Kidney (tissue), 14 donors: Measurements from ENCODE around the gene AHCTF1. TPM values are rescaled to one million over a fixed set of nuclear protein-coding genes. Genes with fewer than 3 reads are reported as not detected.

Experiments
- DNase-seq, 5 donors: peaks; one replicate each; pipeline ENCODE4 v3.0.0-alpha.2; 2013 to 2020
- FAIRE-seq: peaks from 2 replicates; lab custom pipeline; 2012; peaks lifted over from hg19 to GRCh38; lab: Jason Lieb, UNC
- H3K27ac ChIP-seq, 2 donors: one replicate each; pipeline ENCODE4 v1.7.0; 2013; ENCODE audit warnings: low read depth in 2 of 2, low read length in 2 of 2, inconsistent platforms in 1 of 2
- H3K27me3 ChIP-seq: one replicate; pipeline ENCODE4 v1.7.1; 2013; ENCODE audit warnings: low read length, inconsistent platforms; ENCODE audit not compliant: control insufficient read depth, insufficient read depth
- H3K36me3 ChIP-seq, 3 donors: one replicate each; pipeline versions ENCODE4 v1.7.0 to v1.7.1; 2013; ENCODE audit warnings: low read length in 3 of 3, control low read depth in 1 of 3, inconsistent platforms in 1 of 3; ENCODE audit not compliant: insufficient read depth in 3 of 3, control insufficient read depth in 2 of 3
- H3K4me1 ChIP-seq, 3 donors: one replicate each; pipeline versions ENCODE4 v1.7.0 to v1.7.1; 2013; ENCODE audit warnings: low read length in 3 of 3, inconsistent platforms in 1 of 3, low read depth in 1 of 3; ENCODE audit not compliant: control insufficient read depth in 2 of 3, insufficient read depth in 2 of 3
- H3K4me3 ChIP-seq, 3 donors: one replicate each; pipeline versions ENCODE4 v1.7.0 to v1.8.1; 2013; ENCODE audit warnings: low read length in 3 of 3, control low read depth in 1 of 3, inconsistent platforms in 1 of 3
- H3K9ac ChIP-seq, 3 donors: one replicate each; pipeline versions ENCODE4 v1.7.0 to v1.7.1; 2013; ENCODE audit warnings: low read length in 3 of 3, control low read depth in 1 of 3, inconsistent platforms in 1 of 3
- H3K9me3 ChIP-seq, 3 donors: one replicate each; pipeline versions ENCODE4 v1.7.0 to v1.7.1; 2013; ENCODE audit warnings: low read length in 3 of 3, control low read depth in 1 of 3, inconsistent platforms in 1 of 3; ENCODE audit not compliant: control insufficient read depth in 2 of 3, insufficient read depth in 1 of 3
- intact Hi-C: fragments of 100-400 bp; cut with DNase I; formaldehyde crosslinking; loops from one replicate; pipeline ENCODE4 v1.11.1; 2022
- polyA plus RNA-seq: library from polyadenylated mRNA; stranded (reverse); fragments of 350-450 nt; fragmentation: Illumina TruSeq; extraction: RNeasy Lipid Tissue Mini Kit (QIAGEN cat#74804); gene quantifications from one replicate; pipeline ENCODE4 v1.2.3, GENCODE V29; 2014; ENCODE audit warnings: low read depth, low replicate concordance; ENCODE audit not compliant: insufficient read depth
- total RNA-seq: library from RNA; stranded (reverse); fragmentation: NEBNext Ultra II Directional; extraction: Animal tissue kit (Norgen Biotek cat#: 25700); gene quantifications from one replicate; pipeline ENCODE4 v1.2.1, GENCODE V29; 2021
- TF ChIP-seq, protein P1 (sequence below): IDR thresholded peaks from 3 replicates; pipeline ENCODE4 v1.5.1; 2012; ENCODE audit warnings: mild to moderate bottlenecking, moderate library complexity, borderline replicate concordance; ENCODE audit not compliant: insufficient read depth; ENCODE audit errors: extremely low read depth
- donor health status: control.
- donor health status: control.
- donor health status: control.
- donor health status: control.
- donor health status: control.
- donor health status: DM: yes; HTN: yes; CAD: no.
- donor health status: Normal renal cell carcinoma (clear cell type).

The AHCTF1 gene
- total and polyA plus RNA-seq, 2 donors from 2014 or later: 5.2 to 30.1 TPM

DNA sequence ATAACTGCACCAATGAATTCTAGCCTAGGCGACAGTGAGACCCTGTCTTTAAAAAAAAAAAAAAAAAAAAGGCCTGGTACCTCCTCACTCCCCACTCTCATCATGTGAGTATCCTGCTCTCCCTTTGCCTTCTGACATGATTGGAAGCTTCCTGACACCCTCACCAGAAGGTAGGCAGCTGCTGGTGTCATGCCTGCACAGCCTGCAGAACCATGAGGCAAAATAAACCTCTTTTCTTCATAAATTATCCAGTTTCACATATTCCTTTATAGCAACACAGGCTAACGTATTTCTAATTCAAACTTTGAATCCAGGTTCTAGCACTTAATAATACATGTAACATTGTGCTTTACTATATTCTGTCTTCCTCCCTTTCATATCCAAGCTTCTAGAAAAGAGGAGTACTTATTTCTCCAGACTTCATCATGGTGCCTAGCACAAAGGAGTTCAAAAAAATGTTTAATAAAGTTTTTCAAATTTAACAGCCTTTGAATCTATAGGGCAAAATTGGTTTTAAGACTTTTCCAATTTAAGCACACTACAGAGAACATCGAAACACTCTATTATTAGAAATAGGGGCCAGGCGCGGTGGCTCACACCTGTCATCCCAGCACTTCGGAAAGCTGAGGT lies 5.6 kb downstream of the AHCTF1 start:
- Histone ChIP-seq H3K4me3 (no peak overlapping the region), H3K27me3 (no peaks in the 10 kb centered on the region), H3K4me1 (peaks cover 0 to 19% (median 3%) of the 10 kb centered on the region in 3 donors), H3K36me3 (no peaks in the 10 kb centered on the region), H3K9me3 (no peaks in the 10 kb centered on the region), H3K27ac (no peak overlapping the region), H3K9ac (no peak overlapping the region)
- DNase-seq: no peak
- intact Hi-C loops: no loop called here
- TF ChIP-seq, protein P1, sequence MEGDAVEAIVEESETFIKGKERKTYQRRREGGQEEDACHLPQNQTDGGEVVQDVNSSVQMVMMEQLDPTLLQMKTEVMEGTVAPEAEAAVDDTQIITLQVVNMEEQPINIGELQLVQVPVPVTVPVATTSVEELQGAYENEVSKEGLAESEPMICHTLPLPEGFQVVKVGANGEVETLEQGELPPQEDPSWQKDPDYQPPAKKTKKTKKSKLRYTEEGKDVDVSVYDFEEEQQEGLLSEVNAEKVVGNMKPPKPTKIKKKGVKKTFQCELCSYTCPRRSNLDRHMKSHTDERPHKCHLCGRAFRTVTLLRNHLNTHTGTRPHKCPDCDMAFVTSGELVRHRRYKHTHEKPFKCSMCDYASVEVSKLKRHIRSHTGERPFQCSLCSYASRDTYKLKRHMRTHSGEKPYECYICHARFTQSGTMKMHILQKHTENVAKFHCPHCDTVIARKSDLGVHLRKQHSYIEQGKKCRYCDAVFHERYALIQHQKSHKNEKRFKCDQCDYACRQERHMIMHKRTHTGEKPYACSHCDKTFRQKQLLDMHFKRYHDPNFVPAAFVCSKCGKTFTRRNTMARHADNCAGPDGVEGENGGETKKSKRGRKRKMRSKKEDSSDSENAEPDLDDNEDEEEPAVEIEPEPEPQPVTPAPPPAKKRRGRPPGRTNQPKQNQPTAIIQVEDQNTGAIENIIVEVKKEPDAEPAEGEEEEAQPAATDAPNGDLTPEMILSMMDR: no peak
- FAIRE-seq: no peak

DNA sequence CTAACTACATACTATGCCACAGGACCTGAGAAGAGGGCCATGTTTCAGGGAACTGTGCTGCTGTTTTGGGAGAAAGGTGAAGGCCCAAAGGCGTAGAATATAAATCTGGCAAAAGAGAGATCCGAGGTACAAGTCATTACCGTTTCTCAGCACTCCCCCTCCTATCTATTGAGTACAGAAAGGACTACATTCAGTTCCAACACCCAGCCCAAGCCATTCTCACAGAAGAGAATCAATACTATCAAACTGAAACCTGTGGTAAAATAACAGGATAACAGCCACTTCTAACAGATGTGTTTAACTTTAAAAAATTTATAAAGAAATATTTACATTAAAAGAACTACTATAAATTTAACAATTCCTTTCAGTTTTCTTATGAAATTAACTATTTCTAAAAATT lies 7.8 kb downstream of the AHCTF1 start:
- TF ChIP-seq, protein P1: no peak
- Histone ChIP-seq H3K4me1 (peaks cover 0 to 14% (median 0%) of the 10 kb centered on the region in 3 donors), H3K9me3 (no peaks in the 10 kb centered on the region), H3K27ac (no peak overlapping the region), H3K4me3 (no peak overlapping the region), H3K36me3 (no peaks in the 10 kb centered on the region), H3K27me3 (no peaks in the 10 kb centered on the region), H3K9ac (no peak overlapping the region)
- intact Hi-C loops: no loop called here
- no peak for FAIRE-seq
- DNase-seq: no peak

DNA sequence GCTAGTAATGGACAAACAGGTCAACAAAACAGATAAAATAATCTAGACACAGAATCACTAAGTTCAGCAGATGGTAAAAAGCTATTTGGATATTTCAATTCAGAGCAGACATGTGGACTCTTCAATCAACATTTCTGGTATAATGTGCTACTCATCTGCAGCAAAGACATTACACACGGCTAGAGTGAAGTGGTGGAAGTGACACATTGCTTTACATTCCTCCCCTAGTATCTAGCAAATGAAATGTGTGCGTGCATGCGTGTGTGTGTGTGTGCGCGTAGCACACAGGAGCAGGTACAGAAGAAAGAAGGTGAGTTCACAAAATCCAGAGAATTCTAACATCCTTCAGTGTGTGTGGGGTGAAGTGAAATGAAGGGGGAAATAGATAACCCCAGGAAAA lies 8.3 kb downstream of the AHCTF1 start:
- Histone ChIP-seq H3K36me3 (no peaks in the 10 kb centered on the region), H3K9me3 (no peaks in the 10 kb centered on the region), H3K4me3 (no peak overlapping the region), H3K4me1 (peaks cover 0 to 14% (median 0%) of the 10 kb centered on the region in 3 donors), H3K9ac (no peak overlapping the region), H3K27me3 (no peaks in the 10 kb centered on the region), H3K27ac (no peak overlapping the region)
- intact Hi-C loops: no loop called here
- FAIRE-seq (no peak), DNase-seq (no peak)
- TF ChIP-seq, protein P1: no peak
